OCI-LY7 (cell line): ENCODE measurements around the gene RAE1. TPM values are rescaled to one million over a fixed set of nuclear protein-coding genes. Genes with fewer than 3 reads are reported as not detected.

Source experiments
- BruUV-seq: library from RNA; stranded (reverse); fragments of 400-500 nt; replicated peaks from 2 replicates; lab custom pipeline; 2021; lab: Mats Ljungman, UMichigan
- CTCF ChIA-PET: fragments of 300-600 bp; sonication (Branson Sonifier 250); formaldehyde crosslinking; loops from one replicate; lab custom pipeline; 2022; ENCODE audit warnings: antibody characterized with exemption; ENCODE audit not compliant: unreplicated experiment; lab: Charles Lee
- POLR2A ChIA-PET: fragments of 300-600 bp; sonication (Branson Sonifier 250); formaldehyde crosslinking; loops from one replicate; lab custom pipeline; 2022; ENCODE audit warnings: antibody characterized with exemption; lab: Charles Lee
- DNase-seq: peaks from one replicate; pipeline ENCODE4 v3.0.0-alpha.2; 2015; ENCODE audit warnings: low spot score
- H2AFZ ChIP-seq: fragments of 200-600 bp; sonication (generic), shearing (Covaris generic); 2 replicates; pipeline ENCODE4 v1.6.1; 2014; ENCODE audit warnings: mild to moderate bottlenecking, antibody characterized with exemption, low read length, moderate library complexity
- H3K27ac ChIP-seq: fragments of 200-600 bp; sonication (generic); 2 replicates; pipeline ENCODE4 v1.5.1; 2014; ENCODE audit warnings: mixed run types, low read depth, mild to moderate bottlenecking, moderate library complexity, low read length, inconsistent platforms; ENCODE audit not compliant: poor library complexity, severe bottlenecking
- H3K36me3 ChIP-seq: fragments of 200-600 bp; sonication (generic); 2 replicates; pipeline ENCODE4 v1.6.1; 2014; ENCODE audit warnings: mild to moderate bottlenecking, antibody characterized with exemption, low read length, moderate library complexity, mixed read lengths; ENCODE audit not compliant: insufficient read depth
- H3K4me1 ChIP-seq: fragments of 200-600 bp; sonication (generic); 2 replicates; pipeline ENCODE4 v1.5.1; 2014; ENCODE audit warnings: mild to moderate bottlenecking, low read length; ENCODE audit not compliant: insufficient read depth, poor library complexity, severe bottlenecking
- H3K4me2 ChIP-seq: fragments of 200-600 bp; sonication (generic); 2 replicates; pipeline ENCODE4 v1.6.1; 2014; ENCODE audit warnings: mild to moderate bottlenecking, low read length
- H3K4me3 ChIP-seq: fragments of 200-600 bp; sonication (generic); 2 replicates; pipeline ENCODE4 v1.5.1; 2014; ENCODE audit warnings: mild to moderate bottlenecking, low read depth, low read length; ENCODE audit not compliant: poor library complexity, severe bottlenecking
- H3K79me2 ChIP-seq: fragments of 200-600 bp; sonication (generic); 2 replicates; pipeline ENCODE4 v1.6.1; 2016; ENCODE audit warnings: low read depth, mild to moderate bottlenecking, low read length, moderate library complexity, mixed read lengths; ENCODE audit not compliant: insufficient read depth
- H3K9me2 ChIP-seq: fragments of 200-600 bp; sonication (generic); 2 replicates; pipeline ENCODE4 v1.6.1; 2016; ENCODE audit warnings: mild to moderate bottlenecking, low read length, mixed read lengths; ENCODE audit not compliant: insufficient read depth
- H3K9me3 ChIP-seq: fragments of 200-600 bp; sonication (generic); 2 replicates; pipeline ENCODE4 v1.6.1; 2014; ENCODE audit warnings: mild to moderate bottlenecking, mixed run types, low read length, mixed read lengths
- H4K20me1 ChIP-seq: fragments of 200-600 bp; sonication (generic); 2 replicates; pipeline ENCODE4 v1.6.1; 2014; ENCODE audit warnings: mild to moderate bottlenecking, antibody characterized with exemption, low read length, moderate library complexity, mixed read lengths; ENCODE audit not compliant: insufficient read depth
- CTCF ChIP-seq: fragments of 200-600 bp; sonication (generic); conservative IDR thresholded peaks from 2 replicates; pipeline ENCODE4 v1.5.1; 2014; ENCODE audit warnings: mild to moderate bottlenecking, antibody characterized with exemption, low read length, moderate library complexity, mixed read lengths
- EZH2phosphoT487 ChIP-seq: fragments of 200-600 bp; sonication (generic); IDR thresholded peaks from 2 replicates; pipeline ENCODE4 v1.6.1; 2018; ENCODE audit warnings: low read depth, borderline replicate concordance, mild to moderate bottlenecking, mixed run types, antibody characterized with exemption, low read length, moderate library complexity, mixed read lengths
- intact Hi-C: fragments of 100-400 bp; cut with micrococcal nuclease; formaldehyde crosslinking; loops from one replicate; pipeline ENCODE4 v1.10.0; 2022; ENCODE audit not compliant: unreplicated experiment
- total RNA-seq, 2 experiments: library from RNA; depleted of rRNA in 1 of 2; stranded (reverse); fragments of >200 nt in 1 of 2; shearing (Covaris generic) in 1 of 2; gene quantifications; 2 replicates each; pipeline ENCODE4 v1.2.3, GENCODE V29; 2014 to 2022

RAE1 gene
- total RNA-seq, 2 experiments from 2014 or later = 55.0 to 57.4 TPM

DNA sequence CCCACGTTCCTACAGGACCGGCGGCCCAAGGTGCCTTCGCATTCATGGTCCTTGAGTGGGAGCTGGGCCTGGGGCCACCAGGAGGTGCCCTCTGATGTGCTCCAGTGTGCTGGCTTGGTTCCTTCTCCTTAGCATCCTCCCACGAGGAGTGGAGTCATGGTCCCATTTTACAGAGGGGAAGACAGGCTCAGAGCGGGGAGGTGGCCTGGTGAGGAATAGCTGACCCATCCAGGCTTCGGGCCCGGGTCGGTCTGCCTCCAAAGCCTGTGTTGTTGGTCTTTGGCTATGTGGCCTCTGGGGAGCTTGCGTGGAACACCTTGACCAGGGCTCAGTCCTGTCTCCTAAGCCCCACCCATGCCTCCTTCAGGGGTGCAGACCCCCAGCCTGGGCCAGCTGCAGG, 62.9 kb downstream of the RAE1 start:
- no peaks in the 10 kb centered on the region for H3K9me3 ChIP-seq
- no peak overlapping the region for H3K27ac ChIP-seq
- no peak for TF ChIP-seq EZH2phosphoT487
- no peak for TF ChIP-seq CTCF
- H3K9me2 ChIP-seq = no peaks in the 10 kb centered on the region
- no peak overlapping the region for H3K4me3 ChIP-seq
- intact Hi-C loops = no loop called here
- no peaks in the 10 kb centered on the region for H4K20me1 ChIP-seq
- H3K4me2 ChIP-seq = no peak overlapping the region
- no peaks in the 10 kb centered on the region for H3K4me1 ChIP-seq
- ChIA-PET CTCF (no interaction called here), POLR2A (interaction anchor here (0.5 to 1.6 kb wide), 3 partner anchors 12 to 24 kb away, joined by 3 to 4 read pairs (median 3); no protein-coding TSS in a partner anchor)
- no peak overlapping the region for H2AFZ ChIP-seq
- H3K36me3 ChIP-seq = peaks cover 21% of the 10 kb centered on the region
- DNase-seq = no peak
- no peaks in the 10 kb centered on the region for H3K79me2 ChIP-seq
- BruUV-seq = no TSS peak

DNA sequence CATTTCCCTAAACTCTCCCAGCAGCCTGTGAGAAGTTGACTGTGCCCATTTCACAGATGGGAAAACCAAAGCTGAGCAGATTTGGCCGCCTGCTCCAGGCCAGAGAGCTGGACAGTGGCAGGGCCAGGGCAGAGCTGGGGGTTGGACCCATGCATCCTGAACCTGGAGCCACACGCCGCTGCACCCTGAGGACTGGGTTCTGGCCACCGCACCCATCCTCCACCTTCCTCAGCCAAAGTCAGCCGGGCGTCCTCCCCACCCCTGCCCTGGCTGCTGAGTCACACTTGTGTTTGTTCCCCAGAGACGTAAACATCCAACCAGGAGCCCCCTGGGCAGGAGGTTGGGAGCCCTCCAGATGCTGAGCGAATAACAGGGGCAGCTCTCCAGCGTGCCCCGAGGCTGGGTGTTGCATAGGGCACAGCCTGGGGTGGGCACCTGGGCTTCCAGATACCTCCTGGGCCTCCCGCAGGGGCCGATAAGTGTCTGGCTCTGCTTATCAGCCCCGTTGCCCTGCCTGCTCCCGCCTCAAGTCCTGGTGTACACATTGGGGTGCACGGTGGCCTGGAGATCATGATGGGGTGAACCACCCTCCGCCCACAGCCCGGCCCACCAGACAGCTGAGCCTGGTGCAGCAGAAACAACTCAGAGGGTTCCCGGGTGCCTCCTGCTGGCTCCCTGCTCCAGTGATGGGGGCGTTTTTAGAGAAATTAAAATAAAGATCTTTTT, 64.0 kb downstream of the RAE1 start:
- Histone ChIP-seq H3K9me2 (no peaks in the 10 kb centered on the region), H3K79me2 (no peaks in the 10 kb centered on the region), H3K9me3 (no peaks in the 10 kb centered on the region), H3K27ac (no peak overlapping the region), H3K36me3 (peaks cover 10% of the 10 kb centered on the region), H3K4me1 (no peaks in the 10 kb centered on the region), H4K20me1 (no peaks in the 10 kb centered on the region), H3K4me3 (no peak overlapping the region), H2AFZ (no peak overlapping the region), H3K4me2 (no peak overlapping the region)
- DNase-seq = no peak
- POLR2A ChIA-PET = interaction anchor here (1.2 kb wide), 1 partner anchor 13 kb away, joined by 3 read pairs; no protein-coding TSS in a partner anchor
- no TSS peak for BruUV-seq
- TF ChIP-seq CTCF (no peak), EZH2phosphoT487 (no peak)
- CTCF ChIA-PET = no interaction called here
- intact Hi-C loops = no loop called here

GRCh38 chr20:57415771-57416170, 64.7 kb downstream of the RAE1 start:
- intact Hi-C loops = no loop called here
- Histone ChIP-seq H3K9me2 (no peaks in the 10 kb centered on the region), H3K36me3 (peaks cover 3% of the 10 kb centered on the region; the same call in 1 of the 2 replicates), H2AFZ (no peak overlapping the region), H3K4me2 (no peak overlapping the region), H3K4me3 (no peak overlapping the region), H4K20me1 (no peaks in the 10 kb centered on the region), H3K27ac (no peak overlapping the region), H3K79me2 (no peaks in the 10 kb centered on the region), H3K9me3 (no peaks in the 10 kb centered on the region), H3K4me1 (no peaks in the 10 kb centered on the region)
- no peak for TF ChIP-seq EZH2phosphoT487
- no peak for TF ChIP-seq CTCF
- BruUV-seq = no TSS peak
- POLR2A ChIA-PET = no interaction called here
- CTCF ChIA-PET = no interaction called here
- DNase-seq = no peak
